ENCODE results near the gene SSH2. TPM values are rescaled to one million over a fixed set of nuclear protein-coding genes. Genes with fewer than 3 reads are reported as not detected.

The SSH2 gene
- total RNA-seq, 1 experiment from 2014 or later = 22.9 TPM

GRCh38 chr17:29582772-29583171 is 347.3 kb downstream of the SSH2 start:
- no peaks in the 10 kb centered on the region for H3K27me3 Mint-ChIP-seq (ENCODE audit: unreplicated experiment)
- BruUV-seq (replicated peaks) = no TSS peak
- intact Hi-C loops (cut with micrococcal nuclease; ENCODE audit: unreplicated experiment) = loop anchor here (5.0 kb wide), 1 partner anchor 35 kb away; no protein-coding TSS in a partner anchor

GRCh38 chr17:29582254-29582765 is 347.7 kb downstream of the SSH2 start:
- intact Hi-C loops (cut with micrococcal nuclease; ENCODE audit: unreplicated experiment) = loop anchor here (5.0 kb wide), 1 partner anchor 35 kb away; no protein-coding TSS in a partner anchor
- no peak overlapping the region for H3K27ac Mint-ChIP-seq (ENCODE audit: unreplicated experiment)
- DNase-seq = no peak
- no peaks in the 10 kb centered on the region for H3K27me3 Mint-ChIP-seq (ENCODE audit: unreplicated experiment)
- BruUV-seq (replicated peaks) = no TSS peak
- peaks cover 9% of the 10 kb centered on the region for H3K4me1 Mint-ChIP-seq (ENCODE audit: low read depth, unreplicated experiment)
- H3K9me3 Mint-ChIP-seq (ENCODE audit: low read depth, unreplicated experiment) = no peaks in the 10 kb centered on the region
- CTCF ChIA-PET = interaction anchor here (0.6 to 1.8 kb wide), 2 partner anchors 35 to 49 kb away, joined by 4 to 11 read pairs; no protein-coding TSS in a partner anchor
- H3K4me3 Mint-ChIP-seq (ENCODE audit: low read depth, unreplicated experiment) = no peak overlapping the region
- H3K36me3 Mint-ChIP-seq (ENCODE audit: insufficient read depth, unreplicated experiment) = peaks cover 15% of the 10 kb centered on the region
- TF ChIP-seq CTCF (IDR thresholded peaks at IDR 0.05; ENCODE audit: unreplicated experiment) = no peak

More at GRCh38 chr17:29582772-29583171, 347.3 kb downstream of the SSH2 start:
- DNase-seq = no peak
- Mint-ChIP-seq H3K27ac (ENCODE audit: unreplicated experiment) (no peak overlapping the region), H3K9me3 (ENCODE audit: low read depth, unreplicated experiment) (no peaks in the 10 kb centered on the region), H3K4me1 (ENCODE audit: low read depth, unreplicated experiment) (peaks cover 12% of the 10 kb centered on the region), H3K4me3 (ENCODE audit: low read depth, unreplicated experiment) (no peak overlapping the region), H3K36me3 (ENCODE audit: insufficient read depth, unreplicated experiment) (peaks cover 15% of the 10 kb centered on the region)
- no peak for TF ChIP-seq CTCF (IDR thresholded peaks at IDR 0.05; ENCODE audit: unreplicated experiment)
- CTCF ChIA-PET = no interaction called here

GRCh38 chr17:29581583-29582253 is 348.3 kb downstream of the SSH2 start:
- intact Hi-C loops (cut with micrococcal nuclease; ENCODE audit: unreplicated experiment) = loop anchor here (2.0 to 5.0 kb wide), 2 partner anchors 36 to 439 kb away; no protein-coding TSS in a partner anchor
- H3K27ac Mint-ChIP-seq (ENCODE audit: unreplicated experiment) = no peak overlapping the region
- no peak for TF ChIP-seq CTCF (IDR thresholded peaks at IDR 0.05; ENCODE audit: unreplicated experiment)
- BruUV-seq (replicated peaks) = no TSS peak
- H3K4me1 Mint-ChIP-seq (ENCODE audit: low read depth, unreplicated experiment) = peaks cover 9% of the 10 kb centered on the region
- H3K36me3 Mint-ChIP-seq (ENCODE audit: insufficient read depth, unreplicated experiment) = peaks cover 15% of the 10 kb centered on the region
- H3K9me3 Mint-ChIP-seq (ENCODE audit: low read depth, unreplicated experiment) = no peaks in the 10 kb centered on the region
- H3K4me3 Mint-ChIP-seq (ENCODE audit: low read depth, unreplicated experiment) = no peak overlapping the region
- H3K27me3 Mint-ChIP-seq (ENCODE audit: unreplicated experiment) = no peaks in the 10 kb centered on the region
- CTCF ChIA-PET = interaction anchor here (0.6 to 2.4 kb wide), 4 partner anchors 10 to 512 kb away, joined by 3 to 18 read pairs (median 8); partner anchors contain the start of gene ANKRD13B
- DNase-seq = no peak

- no peak overlapping the region for H3K4me3 Mint-ChIP-seq (ENCODE audit: low read depth, unreplicated experiment)
- intact Hi-C loops (cut with micrococcal nuclease; ENCODE audit: unreplicated experiment) = loop anchor here (2.0 to 5.0 kb wide), 2 partner anchors 37 to 441 kb away; no protein-coding TSS in a partner anchor
- H3K4me1 Mint-ChIP-seq (ENCODE audit: low read depth, unreplicated experiment) = peaks cover 9% of the 10 kb centered on the region
- no peaks in the 10 kb centered on the region for H3K9me3 Mint-ChIP-seq (ENCODE audit: low read depth, unreplicated experiment)
- no TSS peak for BruUV-seq (replicated peaks)
- peaks cover 29% of the 10 kb centered on the region for H3K36me3 Mint-ChIP-seq (ENCODE audit: insufficient read depth, unreplicated experiment)
- no peaks in the 10 kb centered on the region for H3K27me3 Mint-ChIP-seq (ENCODE audit: unreplicated experiment)
- CTCF ChIA-PET = interaction anchor here (1.8 to 2.4 kb wide), 2 partner anchors 12 to 37 kb away, joined by 11 to 18 read pairs; partner anchors contain the start of gene ANKRD13B
- H3K27ac Mint-ChIP-seq (ENCODE audit: unreplicated experiment) = no peak overlapping the region
- DNase-seq = peak; percentile 90
- TF ChIP-seq CTCF (IDR thresholded peaks at IDR 0.05; ENCODE audit: unreplicated experiment) = peak; percentile 81
Observed at GRCh38 chr17:29579866-29580771, 349.9 kb downstream of the SSH2 start.

Data from Calu3 (cell line).